Bronchial epithelial cell (primary cell): ENCODE data around the gene IFITM5. TPM values are rescaled to one million over a fixed set of nuclear protein-coding genes. Genes with fewer than 3 reads are reported as not detected.

Experiments
- DNase-seq: peaks from one replicate; pipeline ENCODE4 v3.0.0-alpha.2; 2010; ENCODE audit warnings: low read depth
- FAIRE-seq: peaks from 2 replicates; lab custom pipeline; 2011; peaks lifted over from hg19 to GRCh38; lab: Jason Lieb, UNC
- H3K27me3 ChIP-seq: 2 replicates; pipeline ENCODE4 v1.5.1; 2011; ENCODE audit warnings: low read length; ENCODE audit not compliant: control insufficient read depth, insufficient read depth
- H3K36me3 ChIP-seq: 2 replicates; pipeline ENCODE4 v1.5.1; 2011; ENCODE audit warnings: low read length; ENCODE audit not compliant: control insufficient read depth, insufficient read depth
- H3K4me3 ChIP-seq: 2 replicates; pipeline ENCODE4 v1.5.1; 2011; ENCODE audit warnings: mild to moderate bottlenecking, low read depth, low read length, control low read depth
- CTCF ChIP-seq: IDR thresholded peaks from 2 replicates; pipeline ENCODE4 v1.5.1; 2011; ENCODE audit warnings: mild to moderate bottlenecking, moderate library complexity, low read length, control low read depth, inconsistent platforms; ENCODE audit not compliant: insufficient read depth, severe bottlenecking
- total RNA-seq: library from RNA; depleted of rRNA; stranded (reverse); fragments of >200 nt; gene quantifications from 2 replicates; pipeline ENCODE4 v1.2.1, GENCODE V29; 2014

The IFITM5 gene
- total RNA-seq, 1 donor from 2014 or later, result not detected

- FAIRE-seq, result no peak
- H3K4me3 ChIP-seq, result no peak overlapping the region
Measured at GRCh38 chr11:261624-262023, 37.7 kb downstream of the IFITM5 start.

GRCh38 chr11:259413-259812 is 39.9 kb downstream of the IFITM5 start:
- TF ChIP-seq CTCF, result no peak
- no peaks in the 10 kb centered on the region for H3K27me3 ChIP-seq
- no peak for FAIRE-seq
- no peaks in the 10 kb centered on the region for H3K36me3 ChIP-seq
- H3K4me3 ChIP-seq, result no peak overlapping the region
- DNase-seq, result no peak

More at GRCh38 chr11:261624-262023, 37.7 kb downstream of the IFITM5 start:
- no peak for TF ChIP-seq CTCF
- no peaks in the 10 kb centered on the region for H3K36me3 ChIP-seq
- no peak for DNase-seq
- H3K27me3 ChIP-seq, result no peaks in the 10 kb centered on the region

GRCh38 chr11:257766-258493 is 41.4 kb downstream of the IFITM5 start:
- no peak for FAIRE-seq
- no peak for DNase-seq
- TF ChIP-seq CTCF, result peak; percentile 24
- Histone ChIP-seq H3K27me3 (no peaks in the 10 kb centered on the region), H3K4me3 (no peak overlapping the region), H3K36me3 (no peaks in the 10 kb centered on the region)

GRCh38 chr11:256952-257737 is 42.2 kb downstream of the IFITM5 start:
- Histone ChIP-seq H3K4me3 (no peak overlapping the region), H3K36me3 (peaks cover 4% of the 10 kb centered on the region), H3K27me3 (no peaks in the 10 kb centered on the region)
- TF ChIP-seq CTCF, result no peak
- FAIRE-seq (no peak), DNase-seq (no peak)

GRCh38 chr11:255816-256215 is 43.5 kb downstream of the IFITM5 start:
- H3K36me3 ChIP-seq, result peaks cover 12% of the 10 kb centered on the region
- FAIRE-seq, result no peak
- no peak for DNase-seq
- H3K4me3 ChIP-seq, result no peak overlapping the region
- H3K27me3 ChIP-seq, result no peaks in the 10 kb centered on the region
- no peak for TF ChIP-seq CTCF
